H1 (cell line): ENCODE measurements around the gene ARHGEF7. TPM values are rescaled to one million over a fixed set of nuclear protein-coding genes. Genes with fewer than 3 reads are reported as not detected.

Experiments used
- CTCF ChIA-PET: fragments of 300-600 bp; sonication (Branson Sonifier 250); formaldehyde crosslinking; loops from one replicate; lab custom pipeline; 2021; ENCODE audit not compliant: partially characterized antibody; lab: Charles Lee
- POLR2A ChIA-PET: fragments of 300-600 bp; sonication (Branson Sonifier 250); formaldehyde crosslinking; loops from one replicate; lab custom pipeline; 2021; ENCODE audit warnings: inconsistent platforms; ENCODE audit not compliant: partially characterized antibody; lab: Charles Lee
- DNase-seq, 2 experiments: peaks; one replicate each; pipeline versions ENCODE4 v3.0.0 to v3.0.0-alpha.2; 2010 to 2022; ENCODE audit warnings: low spot score in 2 of 2, low read depth in 1 of 2, mixed read lengths in 1 of 2
- FAIRE-seq: peaks from 2 replicates; lab custom pipeline; 2011; peaks lifted over from hg19 to GRCh38; lab: Jason Lieb, UNC
- H2AFZ ChIP-seq: 2 replicates; pipeline ENCODE4 v1.8.1; 2012; ENCODE audit warnings: low read length, inconsistent platforms
- H2AK5ac ChIP-seq: 2 replicates; pipeline ENCODE4 v1.6.1; 2013; ENCODE audit warnings: low read depth, low read length
- H2BK120ac ChIP-seq: replicated peaks from 2 replicates; pipeline ENCODE3; 2013; ENCODE audit warnings: low read depth, low read length, inconsistent platforms
- H2BK12ac ChIP-seq: 2 replicates; pipeline ENCODE4 v1.6.1; 2013; ENCODE audit warnings: low read depth, low read length
- H2BK15ac ChIP-seq: 2 replicates; pipeline ENCODE4 v1.6.1; 2013; ENCODE audit warnings: low read length
- H2BK20ac ChIP-seq: 2 replicates; pipeline ENCODE4 v1.6.1; 2013; ENCODE audit warnings: low read length
- H2BK5ac ChIP-seq: 2 replicates; pipeline ENCODE4 v1.6.1; 2013; ENCODE audit warnings: low read depth, low read length
- H3K14ac ChIP-seq: 2 replicates; pipeline ENCODE4 v1.6.1; 2013; ENCODE audit warnings: inconsistent platforms; ENCODE audit not compliant: insufficient read length
- H3K18ac ChIP-seq: 2 replicates; pipeline ENCODE4 v1.6.1; 2013; ENCODE audit warnings: low read length; ENCODE audit errors: extremely low read depth
- H3K23ac ChIP-seq: 2 replicates; pipeline ENCODE4 v1.6.1; 2013; ENCODE audit warnings: inconsistent platforms; ENCODE audit not compliant: insufficient read length
- H3K23me2 ChIP-seq: 2 replicates; pipeline ENCODE4 v1.6.1; 2013; ENCODE audit warnings: low read depth, low read length
- H3K27ac ChIP-seq: 2 replicates; pipeline ENCODE4 v1.6.1; 2011; ENCODE audit warnings: low read depth, low read length, inconsistent platforms
- H3K27me3 ChIP-seq, 4 experiments: replicated peaks in 1 of 4; 1 replicate in 1 of 4; 2 replicates in 3 of 4; pipeline versions ENCODE4 v1.6.1 to v1.8.1; 2011 to 2013; ENCODE audit warnings: low read length in 3 of 4, mild to moderate bottlenecking in 3 of 4, inconsistent platforms in 2 of 4, mixed read lengths in 2 of 4, moderate library complexity in 1 of 4; ENCODE audit not compliant: control insufficient read depth in 3 of 4, insufficient read depth in 3 of 4; ENCODE audit errors: extremely low read depth in 1 of 4
- H3K36me3 ChIP-seq, 4 experiments: 2 replicates each; pipeline versions ENCODE4 v1.6.1 to v1.8.1; 2011 to 2013; ENCODE audit warnings: mild to moderate bottlenecking in 4 of 4, low read length in 3 of 4, moderate library complexity in 2 of 4, control low read depth in 1 of 4, inconsistent platforms in 1 of 4; ENCODE audit not compliant: insufficient read depth in 4 of 4, control insufficient read depth in 2 of 4
- H3K4ac ChIP-seq: replicated peaks from 2 replicates; pipeline ENCODE3; 2013; ENCODE audit warnings: low read length, low read depth, mixed read lengths, inconsistent platforms; ENCODE audit not compliant: insufficient read length
- H3K4me1 ChIP-seq, 4 experiments: replicated peaks in 1 of 4; 1 replicate in 1 of 4; 2 replicates in 3 of 4; pipeline versions ENCODE4 v1.6.1 to v1.8.1; 2011 to 2013; ENCODE audit warnings: low read length in 3 of 4, inconsistent platforms in 2 of 4, mixed read lengths in 1 of 4; ENCODE audit not compliant: insufficient read depth in 4 of 4, control insufficient read depth in 3 of 4
- H3K4me2 ChIP-seq, 2 experiments: 2 replicates each; pipeline versions ENCODE4 v1.6.1 to v1.8.1; 2011 to 2013; ENCODE audit warnings: low read depth in 2 of 2, low read length in 2 of 2, control low read depth in 1 of 2, inconsistent platforms in 1 of 2, mild to moderate bottlenecking in 1 of 2; ENCODE audit not compliant: insufficient read depth in 1 of 2
- H3K4me3 ChIP-seq, 4 experiments: fragments of 200-600, 300-600 bp in 1 of 4; sonication (generic), shearing (Covaris generic), sonication (Bioruptor Twin) in 1 of 4; 2 replicates each; pipeline versions ENCODE4 v1.5.1 to v1.8.1; 2011 to 2016; ENCODE audit warnings: low read length in 4 of 4, low read depth in 3 of 4, control low read depth in 2 of 4, inconsistent platforms in 2 of 4, mild to moderate bottlenecking in 2 of 4, mixed read lengths in 1 of 4, moderate library complexity in 1 of 4; ENCODE audit not compliant: insufficient read depth in 2 of 4; ENCODE audit errors: extremely low read depth in 1 of 4
- H3K56ac ChIP-seq: replicated peaks from 2 replicates; pipeline ENCODE3; 2013; ENCODE audit warnings: low read depth, mild to moderate bottlenecking, mixed read lengths, low read length, inconsistent platforms; ENCODE audit not compliant: insufficient read length
- H3K79me1 ChIP-seq: 2 replicates; pipeline ENCODE4 v1.6.1; 2013; ENCODE audit warnings: low read depth, low read length, control low read depth
- H3K79me2 ChIP-seq, 2 experiments: 2 replicates each; pipeline versions ENCODE4 v1.6.1 to v1.8.1; 2012 to 2013; ENCODE audit warnings: low read length in 2 of 2, mild to moderate bottlenecking in 2 of 2, inconsistent platforms in 1 of 2; ENCODE audit not compliant: insufficient read depth in 2 of 2, control insufficient read depth in 1 of 2
- H3K9ac ChIP-seq, 4 experiments: replicated peaks in 1 of 4; 1 replicate in 1 of 4; 2 replicates in 3 of 4; pipeline versions ENCODE4 v1.6.1 to v1.8.1; 2011 to 2013; ENCODE audit warnings: low read depth in 3 of 4, low read length in 3 of 4, control low read depth in 2 of 4, mild to moderate bottlenecking in 2 of 4, moderate library complexity in 2 of 4, inconsistent platforms in 1 of 4; ENCODE audit errors: extremely low read depth in 1 of 4
- H3K9me3 ChIP-seq, 2 experiments: 2 replicates each; pipeline versions ENCODE4 v1.6.1 to v1.8.1; 2012 to 2013; ENCODE audit warnings: mild to moderate bottlenecking in 2 of 2, moderate library complexity in 2 of 2, control low read depth in 1 of 2, inconsistent platforms in 1 of 2, low read depth in 1 of 2, low read length in 1 of 2, mixed read lengths in 1 of 2; ENCODE audit not compliant: insufficient read depth in 2 of 2
- H4K20me1 ChIP-seq, 2 experiments: replicated peaks in 1 of 2; 2 replicates each; pipeline versions ENCODE3 to v1.8.1; 2011 to 2013; ENCODE audit warnings: inconsistent platforms in 2 of 2, low read length in 2 of 2, mild to moderate bottlenecking in 1 of 2; ENCODE audit not compliant: insufficient read depth in 2 of 2, control insufficient read depth in 1 of 2
- H4K5ac ChIP-seq: 2 replicates; pipeline ENCODE4 v1.6.1; 2013; ENCODE audit warnings: low read length, low read depth, mixed read lengths, inconsistent platforms; ENCODE audit not compliant: insufficient read length
- H4K8ac ChIP-seq: 2 replicates; pipeline ENCODE4 v1.8.0; 2013; ENCODE audit warnings: mild to moderate bottlenecking, moderate library complexity, low read length, inconsistent platforms; ENCODE audit not compliant: insufficient read depth; ENCODE audit errors: extremely low read depth
- H4K91ac ChIP-seq: replicated peaks from 2 replicates; pipeline ENCODE3; 2013; ENCODE audit warnings: low read length, mixed read lengths, inconsistent platforms; ENCODE audit not compliant: insufficient read length
- CBX8 ChIP-seq: fragments of 300-800, 300-1000 bp; sonication (generic); IDR thresholded peaks from 2 replicates; pipeline ENCODE4 v1.7.1; 2016; ENCODE audit warnings: low read depth, low read length, borderline replicate concordance
- KDM4A ChIP-seq: IDR thresholded peaks from one replicate; pipeline ENCODE4 v1.7.1; 2012; ENCODE audit warnings: low read depth, mild to moderate bottlenecking, moderate library complexity, low read length, inconsistent platforms; ENCODE audit not compliant: severe bottlenecking
- PHF8 ChIP-seq: fragments of 200-600 bp; sonication (generic); conservative IDR thresholded peaks from 2 replicates; pipeline ENCODE4 v1.7.1; 2012; ENCODE audit warnings: low read depth, mild to moderate bottlenecking, inconsistent platforms, low read length, moderate library complexity
- RAD21 ChIP-seq, 2 experiments: IDR thresholded peaks in 1 of 2; conservative IDR thresholded peaks in 1 of 2; 2 replicates each; pipeline ENCODE4 v1.6.1; 2011; ENCODE audit warnings: low read depth in 2 of 2, low read length in 2 of 2, improper control_type of control experiment in 1 of 2, inconsistent platforms in 1 of 2, mild to moderate bottlenecking in 1 of 2, moderate library complexity in 1 of 2
- RBBP5 ChIP-seq: IDR thresholded peaks from 2 replicates; pipeline ENCODE4 v1.7.1; 2012; ENCODE audit warnings: low read depth, mild to moderate bottlenecking, inconsistent platforms, low read length, moderate library complexity, borderline replicate concordance
- RXRA ChIP-seq: IDR thresholded peaks from 2 replicates; pipeline ENCODE4 v1.6.1; 2011; ENCODE audit warnings: low read depth, mild to moderate bottlenecking, low read length, moderate library complexity; ENCODE audit not compliant: insufficient read depth
- SIRT6 ChIP-seq: IDR thresholded peaks from one replicate; pipeline ENCODE4 v1.7.1; 2012; ENCODE audit warnings: low read length, inconsistent platforms
- WGBS, 2 experiments: shearing (Covaris generic) in 1 of 2; methylation state at CpG; one replicate each; pipeline versions ENCODE4 v1.1.6 to v1.1.7; 2013 to 2015; ENCODE audit warnings: low lambda C conversion rate in 2 of 2, mixed read lengths in 2 of 2, inconsistent platforms in 1 of 2, low coverage in 1 of 2, missing lambda C conversion rate in 1 of 2; ENCODE audit not compliant: insufficient replicate concordance in 2 of 2, insufficient coverage in 1 of 2, insufficient read length in 1 of 2; ENCODE audit errors: extremely low coverage in 1 of 2, missing lambda C conversion rate in 1 of 2; 5-methylcytosine and 5-hydroxymethylcytosine counted together
- long read RNA-seq, 2 experiments: library from RNA in 1 of 2; library from capped mRNA in 1 of 2; stranded (forward); transcript quantifications; one replicate each; pipeline ENCODE4 v2.0.0, GENCODE V29; 2021; ENCODE audit warnings: inconsistent platforms in 1 of 2
- polyA minus RNA-seq, 3 experiments: library from RNA; depleted of rRNA, polyadenylated mRNA; stranded (reverse); fragments of >200 nt; gene quantifications; 1 replicate in 2 of 3; 2 replicates in 1 of 3; pipeline ENCODE4 v1.2.3, GENCODE V29; 2011
- polyA plus RNA-seq, 7 experiments: library from polyadenylated mRNA; depleted of rRNA in 3 of 7; stranded (reverse) in 5 of 7; unstranded in 2 of 7; fragments of >200 nt in 5 of 7; fragments of 200-250 nt in 2 of 7; gene quantifications; 1 replicate in 5 of 7; 2 replicates in 1 of 7; 4 replicates in 1 of 7; pipeline versions ENCODE4 v1.2.1 to v1.2.3, GENCODE V29; 2011 to 2013; ENCODE audit warnings: missing spikeins in 2 of 7, mixed read lengths in 2 of 7
- total RNA-seq: library from RNA; stranded (reverse); fragmentation: NEBNext Ultra II Directional; extraction: Animal tissue kit (Norgen Biotek cat#: 25700); gene quantifications from 2 replicates; pipeline ENCODE4 v1.2.1, GENCODE V29; 2021

ARHGEF7 gene
- 51.7 and 56.5 TPM in 2 replicates for total RNA-seq
- 26.2 and 27.4 TPM in 2 replicates for polyA plus RNA-seq (2011; rRNA removed)
- 22.9 TPM for polyA plus RNA-seq (2011; cell fraction: cytosol; rRNA removed)
- 72.3 TPM for polyA plus RNA-seq (2011; cell fraction: nucleus; rRNA removed)
- polyA plus RNA-seq (2012, experiment 1 of 2): 31.1 to 36.7 TPM (median 35.3 TPM) in 4 replicates
- polyA plus RNA-seq (2012, experiment 2 of 2): 8.2 TPM
- 27.7 TPM for polyA plus RNA-seq (2013, experiment 1 of 2)
- polyA plus RNA-seq (2013, experiment 2 of 2): 26.2 TPM
- polyA minus RNA-seq (2011; rRNA and poly(A)+ RNA removed): 38.5 and 39.6 TPM in 2 replicates
- 28.9 TPM for polyA minus RNA-seq (2011; cell fraction: cytosol; rRNA and poly(A)+ RNA removed)
- 89.1 TPM for polyA minus RNA-seq (2011; cell fraction: nucleus; rRNA and poly(A)+ RNA removed)
- long read RNA-seq, experiment 1, full-length matches to known transcripts: 2 of 35 reads
- long read RNA-seq, experiment 1, partial matches to known transcripts: 28 of 35 reads
- long read RNA-seq, experiment 1, other reads (novel, unspliced or antisense): 5 of 35 reads
- long read RNA-seq, experiment 2, partial matches to known transcripts: 5 of 7 reads
- long read RNA-seq, experiment 2, other reads (novel, unspliced or antisense): 2 of 7 reads

DNA sequence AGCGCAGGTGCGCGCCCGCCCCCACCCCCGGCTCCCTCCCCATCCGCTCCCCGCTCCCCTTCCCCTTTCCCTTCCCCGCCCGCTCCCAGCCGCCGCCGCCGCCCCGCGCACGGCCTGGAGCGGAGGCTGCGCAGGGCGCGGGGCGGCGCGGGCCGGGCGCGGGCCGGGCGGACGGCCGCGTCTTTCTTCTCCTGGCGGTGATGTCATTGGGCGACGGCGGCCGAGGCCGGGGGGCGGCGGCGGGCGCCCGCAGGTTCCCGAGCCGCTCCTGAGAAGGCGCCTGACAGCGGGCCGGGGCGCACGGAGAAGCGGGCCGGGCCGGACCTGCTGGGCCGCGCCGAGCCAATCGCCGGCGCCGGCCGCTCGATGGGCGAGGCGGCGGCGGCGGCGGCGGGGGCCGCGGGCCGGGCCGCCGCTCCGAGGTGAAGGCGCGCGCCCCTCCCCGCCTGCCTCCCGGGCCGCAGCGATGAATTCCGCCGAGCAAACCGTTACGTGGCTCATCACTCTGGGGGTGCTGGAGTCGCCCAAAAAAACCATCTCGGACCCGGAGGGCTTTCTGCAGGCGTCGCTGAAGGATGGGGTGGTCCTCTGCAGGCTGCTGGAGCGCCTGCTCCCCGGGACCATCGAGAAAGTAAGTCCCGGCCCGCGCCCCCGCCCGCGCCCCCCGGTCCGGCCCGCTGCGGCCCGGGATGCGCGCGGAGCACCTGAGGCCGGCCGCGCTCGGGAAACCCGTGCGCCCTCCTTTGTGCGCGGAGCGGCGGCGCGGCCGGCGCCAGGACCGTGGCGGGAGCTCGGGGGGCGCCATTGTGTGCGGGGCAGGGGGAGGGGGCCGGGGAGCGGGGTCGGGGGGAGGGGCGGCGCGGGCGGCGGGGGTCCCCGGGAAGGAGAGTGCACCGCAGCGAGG lies at the start of gene ARHGEF7:
ARHGEF7 (plus strand) TSS at position 250 of the 904 bp plus-strand sequence; CDS start at position 467, 217 bp downstream.
- H3K4me2 ChIP-seq: peak within 1 kb of the TSS; percentile 92 to 98
- no peaks in the 10 kb centered on the region; a peak in 1 of 4 replicates for H3K9me3 ChIP-seq
- H3K23me2 ChIP-seq: peaks cover 13% of the 10 kb centered on the region
- H2BK20ac ChIP-seq: no peak within 1 kb of the TSS
- H2BK5ac ChIP-seq: no peak within 1 kb of the TSS
- ChIA-PET POLR2A (no interaction called here), CTCF (interaction anchor here (0.6 to 1.4 kb wide), 3 partner anchors 48 to 221 kb away, joined by 3 to 6 read pairs (median 5); no protein-coding TSS in a partner anchor)
- 0 out of 2 replicates have a peak within 1 kb of the TSS, but pooled peaks have one; percentile 75 for H2BK12ac ChIP-seq
- H4K8ac ChIP-seq: peak within 1 kb of the TSS; percentile 47
- H2BK120ac ChIP-seq: no peak within 1 kb of the TSS
- FAIRE-seq (no peak), DNase-seq (peak in 1 of 2 experiments; percentile 77)
- H3K4me3 ChIP-seq: peak within 1 kb of the TSS; percentile 78 to 91 (median 82)
- no peak within 1 kb of the TSS for H4K5ac ChIP-seq
- H2BK15ac ChIP-seq: peak within 1 kb of the TSS; percentile 40; the same call in 1 of the 2 replicates
- H3K27ac ChIP-seq: no peak within 1 kb of the TSS
- H3K4me1 ChIP-seq: peaks cover 0 to 3% (median 0%) of the 10 kb centered on the region in 4 experiments; a peak in 2 of 7 replicates
- H3K27me3 ChIP-seq: peaks cover 7 to 44% (median 29%) of the 10 kb centered on the region in 4 experiments
- no peak within 1 kb of the TSS; the same call in 1 of the 2 replicates for H3K18ac ChIP-seq
- H3K79me1 ChIP-seq: no peaks in the 10 kb centered on the region
- peak within 1 kb of the TSS in 3 of 4 experiments; percentile 35 to 71 (median 52); a peak in 6 of 7 replicates for H3K9ac ChIP-seq
- no peak within 1 kb of the TSS for H2AK5ac ChIP-seq
- H3K79me2 ChIP-seq: no peaks in the 10 kb centered on the region
- no peak within 1 kb of the TSS for H3K14ac ChIP-seq
- no peak within 1 kb of the TSS for H4K91ac ChIP-seq
- no peak within 1 kb of the TSS for H3K56ac ChIP-seq
- H3K4ac ChIP-seq: no peak within 1 kb of the TSS
- H2AFZ ChIP-seq: peak within 1 kb of the TSS; percentile 95
- H4K20me1 ChIP-seq: peaks cover 0 to 4% of the 10 kb centered on the region in 2 experiments
- no peaks in the 10 kb centered on the region for H3K36me3 ChIP-seq
- no peak within 1 kb of the TSS for H3K23ac ChIP-seq
- 1% methylated on average over 31 of the region's 137 CpGs; no CpG with 5 or more reads in 1 of the 2 experiments for WGBS, 2 experiments
- peak; percentile 40 for TF ChIP-seq PHF8
- no peak for TF ChIP-seq RXRA
- peak; percentile 49 for TF ChIP-seq KDM4A
- TF ChIP-seq CBX8: no peak
- TF ChIP-seq SIRT6: no peak
- no peak for TF ChIP-seq RAD21 (IDR thresholded peaks at IDR 0.05 in 1 of 2, conservative IDR thresholded peaks at IDR 0.05 in 1 of 2; ENCODE audit: low read depth in 2 of 2, low read length in 2 of 2)
- no peak; the same call in 1 of the 2 replicates for TF ChIP-seq RBBP5
